ENCODE data around the gene ERCC3.
"Not testable (repeated sequence)": the region's sequence is repeated elsewhere in the genome, so short reads cannot be mapped to it uniquely, and the experiment has no call there.

Gene ERCC3

GRCh38 chr2:127261804-127262406 lies 32.0 kb downstream of the ERCC3 start:
- Mint-ChIP-seq H3K4me3 (no peak overlapping the region), H3K9me3 (no peaks in the 10 kb centered on the region), H3K27me3 (no peaks in the 10 kb centered on the region), H3K4me1 (ENCODE audit: low read depth) (no peaks in the 10 kb centered on the region), H3K36me3 (ENCODE audit: low read depth) (peaks cover 98% of the 10 kb centered on the region), H3K27ac (no peak overlapping the region)
- intact Hi-C loops (cut with micrococcal nuclease) = no loop called here

GRCh38 chr2:127259355-127259754 lies 34.6 kb downstream of the ERCC3 start:
- Mint-ChIP-seq H3K9me3 (no peaks in the 10 kb centered on the region), H3K4me1 (ENCODE audit: low read depth) (no peaks in the 10 kb centered on the region), H3K36me3 (ENCODE audit: low read depth) (peaks cover 87% of the 10 kb centered on the region), H3K27me3 (no peaks in the 10 kb centered on the region), H3K27ac (no peak overlapping the region), H3K4me3 (no peak overlapping the region)
- intact Hi-C loops (cut with micrococcal nuclease) = no loop called here

GRCh38 chr2:127256866-127257265 lies 37.1 kb downstream of the ERCC3 start:
- no peaks in the 10 kb centered on the region for H3K4me1 Mint-ChIP-seq (ENCODE audit: low read depth)
- intact Hi-C loops (cut with micrococcal nuclease) = no loop called here
- no peaks in the 10 kb centered on the region for H3K9me3 Mint-ChIP-seq
- peaks cover 64% of the 10 kb centered on the region for H3K36me3 Mint-ChIP-seq (ENCODE audit: low read depth)
- no peaks in the 10 kb centered on the region for H3K27me3 Mint-ChIP-seq
- no peak overlapping the region for H3K27ac Mint-ChIP-seq
- no peak overlapping the region for H3K4me3 Mint-ChIP-seq

GRCh38 chr2:127256381-127256780 lies 37.6 kb downstream of the ERCC3 start:
- H3K9me3 Mint-ChIP-seq = no peaks in the 10 kb centered on the region
- no peak overlapping the region for H3K4me3 Mint-ChIP-seq
- no peak overlapping the region for H3K27ac Mint-ChIP-seq
- no peaks in the 10 kb centered on the region for H3K27me3 Mint-ChIP-seq
- H3K4me1 Mint-ChIP-seq (ENCODE audit: low read depth) = no peaks in the 10 kb centered on the region
- intact Hi-C loops (cut with micrococcal nuclease) = no loop called here
- peaks cover 59% of the 10 kb centered on the region for H3K36me3 Mint-ChIP-seq (ENCODE audit: low read depth)

DNA sequence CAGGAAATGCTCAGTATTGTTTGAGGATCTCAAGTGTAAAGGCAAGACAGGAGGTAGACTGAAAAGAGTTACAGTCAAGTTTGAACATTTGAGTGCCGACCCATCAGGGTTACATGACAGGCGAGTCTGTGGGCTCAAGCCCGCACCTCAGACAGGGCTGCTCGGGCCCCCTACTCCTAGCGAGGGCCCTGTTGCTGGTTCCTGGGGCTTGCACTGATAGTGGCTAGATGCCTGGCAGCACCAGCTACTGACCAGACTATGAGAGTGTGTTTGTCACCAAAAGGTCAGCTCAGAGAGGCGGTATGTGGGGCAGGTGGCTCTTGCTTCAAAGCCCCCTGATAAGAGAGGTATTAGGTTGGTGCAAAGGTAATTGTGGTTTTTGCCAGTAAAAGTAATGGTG lies 38.2 kb downstream of the ERCC3 start:
- Mint-ChIP-seq H3K4me3 (no peak overlapping the region), H3K36me3 (ENCODE audit: low read depth) (peaks cover 53% of the 10 kb centered on the region), H3K9me3 (no peaks in the 10 kb centered on the region), H3K27me3 (no peaks in the 10 kb centered on the region), H3K4me1 (ENCODE audit: low read depth) (no peaks in the 10 kb centered on the region), H3K27ac (no peak overlapping the region)
- intact Hi-C loops (cut with micrococcal nuclease) = no loop called here

DNA sequence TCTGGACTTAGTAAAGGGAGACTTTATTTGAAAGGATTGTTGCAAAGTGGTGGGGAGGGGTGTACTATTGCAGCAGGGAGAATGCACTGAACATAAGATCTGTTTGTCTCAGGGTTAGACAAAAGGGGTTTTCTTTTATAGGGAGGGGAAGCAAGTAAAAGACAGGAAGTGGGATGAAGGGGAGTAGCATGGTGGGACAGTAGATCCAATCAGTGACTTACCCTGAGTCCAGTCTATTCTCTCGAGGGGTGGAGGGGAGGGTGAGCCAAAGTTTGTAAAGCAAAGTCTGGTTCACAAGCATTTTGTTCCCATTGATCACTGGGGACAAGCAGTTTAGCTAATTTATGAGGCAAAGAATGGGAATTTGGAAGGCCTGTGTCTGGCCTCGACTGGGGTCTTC lies 38.8 kb downstream of the ERCC3 start:
- no peak overlapping the region for H3K4me3 Mint-ChIP-seq
- H3K27ac Mint-ChIP-seq = no peak overlapping the region
- intact Hi-C loops (cut with micrococcal nuclease) = no loop called here
- H3K36me3 Mint-ChIP-seq (ENCODE audit: low read depth) = peaks cover 47% of the 10 kb centered on the region
- no peaks in the 10 kb centered on the region for H3K4me1 Mint-ChIP-seq (ENCODE audit: low read depth)
- no peaks in the 10 kb centered on the region for H3K9me3 Mint-ChIP-seq
- H3K27me3 Mint-ChIP-seq = no peaks in the 10 kb centered on the region

- peaks cover 40% of the 10 kb centered on the region for H3K36me3 Mint-ChIP-seq (ENCODE audit: low read depth)
- no peak overlapping the region for H3K27ac Mint-ChIP-seq
- intact Hi-C loops (cut with micrococcal nuclease) = no loop called here
- no peaks in the 10 kb centered on the region for H3K9me3 Mint-ChIP-seq
- no peaks in the 10 kb centered on the region for H3K4me1 Mint-ChIP-seq (ENCODE audit: low read depth)
- H3K4me3 Mint-ChIP-seq = no peak overlapping the region
- H3K27me3 Mint-ChIP-seq = no peaks in the 10 kb centered on the region
These were observed 39.5 kb downstream of the ERCC3 start for GRCh38 chr2:127254386-127254981.

DNA sequence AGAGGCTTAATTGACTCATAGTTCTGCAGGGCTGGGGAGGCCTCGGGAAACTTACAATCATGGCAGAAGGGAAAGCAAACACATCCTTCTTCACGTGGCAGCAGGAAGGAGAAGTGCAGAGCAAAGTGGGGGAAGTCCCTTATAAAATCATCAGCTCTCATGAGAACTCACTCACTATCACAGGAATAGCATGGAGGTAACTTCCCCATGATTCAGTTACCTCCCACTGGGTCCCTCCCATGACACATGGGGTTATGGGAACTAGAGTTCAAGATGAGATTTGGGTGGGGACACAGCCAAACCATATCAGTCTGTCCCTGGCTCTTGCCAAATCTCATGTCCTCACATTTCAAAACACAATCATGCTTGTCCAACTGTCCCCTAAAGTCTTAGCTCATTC lies 52.8 kb downstream of the ERCC3 start:
- H3K9me3 Mint-ChIP-seq = peaks cover 51% of the 10 kb centered on the region
- H3K27ac Mint-ChIP-seq = peak overlapping the region; percentile 8
- H3K27me3 Mint-ChIP-seq; H3K4me1 Mint-ChIP-seq (ENCODE audit: low read depth); H3K4me3 Mint-ChIP-seq; H3K36me3 Mint-ChIP-seq (ENCODE audit: low read depth); intact Hi-C loops (cut with micrococcal nuclease): not testable (repeated sequence)

DNA sequence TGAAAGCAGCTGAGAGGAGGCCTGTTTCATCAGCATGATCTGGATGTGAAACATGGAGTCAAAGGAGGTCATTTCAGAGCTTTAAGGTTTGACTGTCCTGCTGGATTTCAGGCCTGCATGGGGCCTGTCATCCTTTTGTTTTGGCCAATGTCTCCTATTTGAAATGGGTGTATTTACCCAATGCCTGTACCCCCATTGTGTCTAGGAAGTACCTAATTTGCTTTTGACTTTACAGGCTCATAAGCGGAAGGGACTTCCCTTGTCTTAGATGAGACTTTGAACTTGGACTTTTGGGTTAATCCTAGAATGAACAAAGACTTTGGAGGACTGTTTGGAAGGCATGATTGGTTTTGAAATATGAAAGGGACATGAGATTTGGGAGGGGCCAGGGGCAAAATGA lies 54.5 kb downstream of the ERCC3 start:
- Mint-ChIP-seq H3K4me1 (ENCODE audit: low read depth) (peaks cover 5% of the 10 kb centered on the region), H3K27ac (no peak overlapping the region), H3K4me3 (no peak overlapping the region), H3K27me3 (no peaks in the 10 kb centered on the region), H3K36me3 (ENCODE audit: low read depth) (no peaks in the 10 kb centered on the region), H3K9me3 (peaks cover 51% of the 10 kb centered on the region)
- intact Hi-C loops (cut with micrococcal nuclease) = no loop called here

DNA sequence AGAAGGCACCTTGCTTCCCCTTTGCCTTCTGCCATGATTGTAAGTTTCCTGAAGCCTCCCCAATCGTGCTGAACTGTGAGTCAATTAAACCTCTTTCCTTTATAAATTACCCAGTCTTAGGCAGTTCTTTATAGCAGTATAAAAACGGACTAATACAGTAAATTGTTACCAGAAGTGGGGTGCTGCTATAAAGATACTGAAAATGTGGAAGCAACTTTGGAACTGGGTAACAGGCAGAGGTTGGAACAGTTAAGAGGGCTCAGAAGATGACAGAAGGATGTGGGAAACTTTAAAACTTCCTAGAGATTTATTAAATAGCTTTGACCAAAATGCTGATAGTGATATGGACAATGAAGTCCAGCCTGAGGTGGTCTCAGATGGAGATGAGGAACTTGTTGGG lies 56.2 kb downstream of the ERCC3 start:
- H3K27me3 Mint-ChIP-seq; H3K27ac Mint-ChIP-seq; H3K36me3 Mint-ChIP-seq (ENCODE audit: low read depth); H3K4me1 Mint-ChIP-seq (ENCODE audit: low read depth); H3K4me3 Mint-ChIP-seq; intact Hi-C loops (cut with micrococcal nuclease): not testable (repeated sequence)
- peaks cover 57% of the 10 kb centered on the region for H3K9me3 Mint-ChIP-seq

GRCh38 chr2:127235082-127235702 lies 58.8 kb downstream of the ERCC3 start:
- Mint-ChIP-seq H3K4me3 (no peak overlapping the region), H3K4me1 (ENCODE audit: low read depth) (no peaks in the 10 kb centered on the region), H3K27ac (no peak overlapping the region), H3K36me3 (ENCODE audit: low read depth) (no peaks in the 10 kb centered on the region), H3K27me3 (no peaks in the 10 kb centered on the region), H3K9me3 (peaks cover 32% of the 10 kb centered on the region)
- intact Hi-C loops (cut with micrococcal nuclease) = no loop called here

- intact Hi-C loops (cut with micrococcal nuclease) = no loop called here
- Mint-ChIP-seq H3K27ac (peak overlapping the region; percentile 10), H3K4me3 (no peak overlapping the region), H3K4me1 (ENCODE audit: low read depth) (no peaks in the 10 kb centered on the region), H3K36me3 (ENCODE audit: low read depth) (no peaks in the 10 kb centered on the region), H3K27me3 (peaks cover 2% of the 10 kb centered on the region), H3K9me3 (peaks cover 21% of the 10 kb centered on the region)
These were observed 60.2 kb downstream of the ERCC3 start for GRCh38 chr2:127233710-127234109.

DNA sequence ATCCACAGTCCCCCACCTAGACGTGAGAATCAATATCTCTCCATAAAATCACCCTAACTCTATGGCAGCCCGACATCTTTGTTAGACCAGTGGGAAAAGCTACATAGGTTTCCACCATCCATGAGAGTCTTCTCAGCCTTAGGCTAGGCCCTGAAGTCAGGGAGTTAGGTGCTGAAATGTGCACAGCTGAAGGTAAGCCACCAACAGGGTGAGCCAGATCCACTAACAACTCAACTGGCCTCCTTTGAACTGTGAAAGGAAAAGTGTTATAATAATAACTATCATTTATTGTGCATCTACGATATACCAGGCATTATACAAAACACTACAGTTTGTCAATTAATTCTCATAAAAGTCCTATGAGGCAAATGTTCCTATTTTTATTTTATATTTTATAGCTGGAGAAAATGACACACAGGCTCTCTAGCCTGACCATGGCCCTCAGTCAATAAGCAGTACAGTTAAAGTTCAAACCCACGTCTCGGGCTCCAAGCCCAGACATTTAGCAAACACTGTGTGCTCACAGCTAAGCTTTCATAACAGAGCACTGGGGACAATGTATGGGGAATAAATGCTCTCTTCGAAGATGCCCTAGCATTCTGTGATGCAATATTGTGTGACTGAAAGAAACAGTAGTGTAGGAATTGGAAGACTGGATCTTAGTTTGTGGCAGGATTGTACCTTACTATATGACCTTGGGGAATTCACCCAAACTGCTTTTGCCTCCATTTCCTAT lies 62.6 kb downstream of the ERCC3 start:
- peaks cover 20% of the 10 kb centered on the region for H3K27me3 Mint-ChIP-seq
- peaks cover 4% of the 10 kb centered on the region for H3K4me1 Mint-ChIP-seq (ENCODE audit: low read depth)
- no peak overlapping the region for H3K4me3 Mint-ChIP-seq
- H3K27ac Mint-ChIP-seq = no peak overlapping the region
- intact Hi-C loops (cut with micrococcal nuclease) = no loop called here
- no peaks in the 10 kb centered on the region for H3K36me3 Mint-ChIP-seq (ENCODE audit: low read depth)
- peaks cover 5% of the 10 kb centered on the region for H3K9me3 Mint-ChIP-seq

- Mint-ChIP-seq H3K9me3 (peaks cover 5% of the 10 kb centered on the region), H3K36me3 (ENCODE audit: low read depth) (no peaks in the 10 kb centered on the region), H3K4me1 (ENCODE audit: low read depth) (peaks cover 5% of the 10 kb centered on the region), H3K27me3 (peaks cover 35% of the 10 kb centered on the region), H3K27ac (no peak overlapping the region), H3K4me3 (no peak overlapping the region)
- intact Hi-C loops (cut with micrococcal nuclease) = no loop called here
These were observed 64.4 kb downstream of the ERCC3 start for GRCh38 chr2:127229555-127229954.
